Right kidney (tissue), 1 donor: ENCODE data around the gene PDE3A.
"Not testable (repeated sequence)": the region's sequence is repeated elsewhere in the genome, so short reads cannot be mapped to it uniquely, and the experiment has no call there.

Experiments
- DNase-seq: peaks from one replicate; pipeline ENCODE4 v3.0.0-alpha.2; 2016

The PDE3A gene

GRCh38 chr12:20372326-20373096, 4.2 kb downstream of the PDE3A start:
- DNase-seq = no peak

- no peak for DNase-seq
Observed at GRCh38 chr12:20374795-20375194, 6.5 kb downstream of the PDE3A start.

- no peak for DNase-seq
Observed at GRCh38 chr12:20375560-20375959, 7.2 kb downstream of the PDE3A start.

GRCh38 chr12:20376984-20377383, 8.6 kb downstream of the PDE3A start:
- DNase-seq = no peak

GRCh38 chr12:20377750-20378149, 9.4 kb downstream of the PDE3A start:
- DNase-seq = no peak

GRCh38 chr12:20382117-20382516, 13.8 kb downstream of the PDE3A start:
- DNase-seq = no peak

GRCh38 chr12:20383612-20384011, 15.3 kb downstream of the PDE3A start:
- no peak for DNase-seq

- not testable (repeated sequence) for DNase-seq
Observed at GRCh38 chr12:20384836-20385235, 16.5 kb downstream of the PDE3A start.

- no peak for DNase-seq
Observed at GRCh38 chr12:20390846-20391245, 22.5 kb downstream of the PDE3A start.

GRCh38 chr12:20392339-20392738, 24.0 kb downstream of the PDE3A start:
- DNase-seq = no peak

- DNase-seq = no peak
Observed at GRCh38 chr12:20393707-20394106, 25.4 kb downstream of the PDE3A start.

- no peak for DNase-seq
Observed at GRCh38 chr12:20395791-20396550, 27.6 kb downstream of the PDE3A start.

- no peak for DNase-seq
Observed at GRCh38 chr12:20398686-20399085, 30.3 kb downstream of the PDE3A start.

GRCh38 chr12:20400003-20400402, 31.7 kb downstream of the PDE3A start:
- no peak for DNase-seq

- no peak for DNase-seq
Observed at GRCh38 chr12:20403230-20403629, 34.9 kb downstream of the PDE3A start.

GRCh38 chr12:20404576-20405346, 36.4 kb downstream of the PDE3A start:
- DNase-seq = no peak

GRCh38 chr12:20409607-20410377, 41.5 kb downstream of the PDE3A start:
- no peak for DNase-seq

- no peak for DNase-seq
Observed at GRCh38 chr12:20410734-20411133, 42.4 kb downstream of the PDE3A start.

- DNase-seq = no peak
Observed at GRCh38 chr12:20411345-20411744, 43.0 kb downstream of the PDE3A start.

- no peak for DNase-seq
Observed at GRCh38 chr12:20415028-20415427, 46.7 kb downstream of the PDE3A start.

GRCh38 chr12:20415641-20416040, 47.3 kb downstream of the PDE3A start:
- DNase-seq = no peak

- DNase-seq = no peak
Observed at GRCh38 chr12:20420557-20420956, 52.2 kb downstream of the PDE3A start.
